Stimulated activated CD8-positive, alpha-beta memory T cell treated with anti-CD3 and anti-CD28 coated beads, Interleukin-15, amount 100 ng/mL, for 24 hours (primary cell): Measurements from ENCODE around the gene CLSTN2.

Experiments
- DNase-seq: peaks from one replicate; pipeline ENCODE4 v3.0.0-alpha.2; 2020; ENCODE audit warnings: low read depth

The CLSTN2 gene

DNA sequence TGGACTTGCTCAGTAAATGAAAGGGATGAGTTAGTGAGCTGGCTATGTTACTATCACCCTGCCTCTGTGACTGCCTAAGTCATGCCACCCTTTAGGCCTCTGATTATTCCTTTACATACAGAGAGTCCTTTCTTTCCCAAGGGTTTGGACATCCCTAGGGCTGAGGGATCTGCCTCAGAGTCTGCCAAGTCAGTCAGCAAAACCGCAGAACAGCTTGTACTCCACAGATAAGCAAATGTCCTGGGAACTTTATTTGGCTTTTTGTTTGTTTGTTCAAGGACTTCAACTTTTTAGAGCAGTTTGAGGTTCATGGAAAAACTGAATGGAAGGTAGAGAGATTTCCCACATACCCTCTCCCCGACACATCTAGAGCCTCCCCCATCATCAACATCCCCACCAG lies 660.3 kb downstream of the CLSTN2 start:
- DNase-seq, result no peak

DNA sequence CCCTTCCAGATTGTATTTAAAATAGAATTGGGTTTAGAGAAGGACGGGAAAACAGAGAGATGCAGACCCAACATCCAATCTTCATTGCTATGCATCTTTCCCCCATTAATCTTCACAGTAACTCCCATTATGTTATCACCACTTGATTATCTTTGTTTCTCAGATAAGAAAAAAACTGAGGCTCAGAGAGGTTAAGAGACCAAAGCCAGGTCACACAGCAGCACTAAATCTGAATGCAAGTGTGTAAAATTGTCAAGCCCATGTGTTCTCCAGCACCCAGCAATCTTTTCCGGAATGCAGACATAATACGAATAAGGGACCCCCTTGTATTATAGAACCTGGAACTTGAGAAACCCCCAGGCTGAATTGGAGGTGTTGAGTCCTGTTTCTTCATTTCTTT lies 662.4 kb downstream of the CLSTN2 start:
- no peak for DNase-seq

DNA sequence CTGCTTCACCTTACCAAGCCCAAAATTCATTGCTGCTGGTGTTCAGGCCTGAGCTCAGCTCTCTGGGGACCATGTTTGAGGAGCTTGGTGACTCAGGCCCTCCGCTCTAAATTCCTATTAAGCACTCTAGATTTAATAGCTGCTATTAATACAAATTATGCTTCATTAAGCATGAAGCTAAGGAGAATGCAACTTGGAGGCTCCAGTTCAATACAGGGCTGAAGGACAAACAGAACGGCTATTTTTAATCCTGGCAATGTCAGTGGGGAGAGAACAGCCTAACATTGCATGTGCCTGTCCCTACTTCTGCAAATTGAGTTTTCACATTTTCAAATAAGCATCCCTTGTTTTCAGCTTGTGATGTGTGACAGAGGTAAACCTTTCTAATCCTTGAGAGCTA lies 662.8 kb downstream of the CLSTN2 start:
- no peak for DNase-seq

GRCh38 chr3:140599009-140599408 lies 664.0 kb downstream of the CLSTN2 start:
- DNase-seq, result no peak

GRCh38 chr3:140599496-140599895 lies 664.5 kb downstream of the CLSTN2 start:
- no peak for DNase-seq

- DNase-seq, result no peak
Observed at GRCh38 chr3:140601881-140602280, 666.9 kb downstream of the CLSTN2 start.

- no peak for DNase-seq
Observed at GRCh38 chr3:140602781-140603180, 667.8 kb downstream of the CLSTN2 start.

GRCh38 chr3:140603766-140604165 lies 668.8 kb downstream of the CLSTN2 start:
- no peak for DNase-seq

GRCh38 chr3:140610544-140610943 lies 675.6 kb downstream of the CLSTN2 start:
- DNase-seq, result no peak

DNA sequence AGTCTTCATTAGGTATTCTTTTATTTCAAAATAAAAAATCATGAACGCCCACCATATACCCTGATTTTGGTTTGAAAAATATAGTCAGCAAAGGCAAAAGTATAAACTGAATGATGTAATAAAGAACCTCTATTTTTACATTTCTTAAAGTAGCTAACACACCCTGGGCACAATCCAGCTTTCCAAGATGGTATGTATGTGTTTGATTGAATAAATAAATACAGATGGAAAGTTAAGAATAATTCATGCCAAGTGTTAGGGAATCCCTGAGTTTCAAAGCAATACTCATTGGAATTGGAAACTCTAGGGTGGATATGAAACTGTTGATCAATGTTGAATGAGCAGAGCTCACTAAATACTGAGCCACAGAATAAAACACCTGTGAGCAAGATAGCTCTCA lies 679.0 kb downstream of the CLSTN2 start:
- no peak for DNase-seq

- DNase-seq, result no peak
Observed at GRCh38 chr3:140617135-140617534, 682.1 kb downstream of the CLSTN2 start.

GRCh38 chr3:140626856-140627255 lies 691.9 kb downstream of the CLSTN2 start:
- DNase-seq, result no peak
